Activated T-cell treated with anti-CD3 and anti-CD28 coated beads for 4 hours (primary cell): Measurements from ENCODE around the gene UGT1A3.

Source experiments
- DNase-seq: peaks from one replicate; pipeline ENCODE4 v3.0.0-alpha.2; 2020

The UGT1A3 gene

DNA sequence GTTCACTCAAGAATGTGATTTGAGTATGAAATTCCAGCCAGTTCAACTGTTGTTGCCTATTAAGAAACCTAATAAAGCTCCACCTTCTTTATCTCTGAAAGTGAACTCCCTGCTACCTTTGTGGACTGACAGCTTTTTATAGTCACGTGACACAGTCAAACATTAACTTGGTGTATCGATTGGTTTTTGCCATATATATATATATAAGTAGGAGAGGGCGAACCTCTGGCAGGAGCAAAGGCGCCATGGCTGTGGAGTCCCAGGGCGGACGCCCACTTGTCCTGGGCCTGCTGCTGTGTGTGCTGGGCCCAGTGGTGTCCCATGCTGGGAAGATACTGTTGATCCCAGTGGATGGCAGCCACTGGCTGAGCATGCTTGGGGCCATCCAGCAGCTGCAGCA, 31.2 kb downstream of the UGT1A3 start, which contains the start of gene UGT1A1:
TSS of gene UGT1A1 (plus strand) at position 228 of the 400 bp plus-strand sequence. CDS start at position 246, 18 bp downstream.
- DNase-seq: no peak

DNA sequence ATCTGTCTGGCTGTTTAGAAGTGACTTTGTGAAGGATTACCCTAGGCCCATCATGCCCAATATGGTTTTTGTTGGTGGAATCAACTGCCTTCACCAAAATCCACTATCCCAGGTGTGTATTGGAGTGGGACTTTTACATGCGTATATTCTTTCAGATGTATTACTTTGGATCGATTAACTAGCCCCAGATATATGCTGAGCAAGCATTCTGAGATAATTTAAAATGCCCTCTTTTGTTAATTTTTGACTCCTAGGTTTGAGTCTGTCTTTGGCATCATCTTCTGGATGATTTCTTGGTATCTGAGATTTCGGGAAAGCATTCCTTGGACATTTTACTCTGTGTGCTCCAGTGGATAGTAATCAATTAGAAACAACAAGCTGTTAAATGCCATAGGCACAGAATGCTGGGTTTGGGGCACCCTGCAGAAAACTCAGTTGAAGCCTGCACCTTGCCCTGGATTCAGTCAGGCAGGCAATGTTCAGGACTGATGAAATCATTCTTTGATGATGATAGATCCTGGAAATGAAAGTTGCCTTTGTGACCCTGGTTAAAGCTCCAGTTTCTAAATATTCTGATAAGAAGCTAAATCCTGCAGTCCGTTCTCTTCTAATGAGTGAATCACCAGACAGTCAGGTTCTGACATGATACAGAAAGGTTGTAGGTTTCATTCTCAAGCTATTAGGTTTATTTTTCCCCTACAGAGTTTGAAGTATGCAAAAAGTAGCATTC, 32.4 kb downstream of the UGT1A3 start:
- DNase-seq: no peak

DNA sequence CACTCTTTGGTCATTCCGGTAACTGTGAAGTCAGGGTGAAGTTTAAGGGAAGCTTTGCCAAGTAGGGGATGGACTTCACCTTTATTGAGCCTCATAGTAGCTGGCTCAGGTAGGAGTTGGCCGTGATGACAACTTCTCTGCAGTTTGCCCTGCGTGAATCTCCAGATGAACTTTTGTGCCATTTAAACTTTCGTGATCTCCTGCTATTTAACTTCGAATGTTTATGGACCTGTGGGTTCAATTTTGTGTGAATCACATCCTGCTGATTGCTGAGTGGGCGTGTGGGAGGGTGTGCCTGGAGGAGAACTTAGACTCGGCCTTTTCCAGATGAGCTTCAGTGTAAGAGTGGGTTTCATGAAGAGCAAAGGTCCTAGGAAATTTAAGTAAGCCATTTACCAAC, 35.4 kb downstream of the UGT1A3 start:
- no peak for DNase-seq

- no peak for DNase-seq
These were observed 35.9 kb downstream of the UGT1A3 start for GRCh38 chr2:233764761-233765160.

DNA sequence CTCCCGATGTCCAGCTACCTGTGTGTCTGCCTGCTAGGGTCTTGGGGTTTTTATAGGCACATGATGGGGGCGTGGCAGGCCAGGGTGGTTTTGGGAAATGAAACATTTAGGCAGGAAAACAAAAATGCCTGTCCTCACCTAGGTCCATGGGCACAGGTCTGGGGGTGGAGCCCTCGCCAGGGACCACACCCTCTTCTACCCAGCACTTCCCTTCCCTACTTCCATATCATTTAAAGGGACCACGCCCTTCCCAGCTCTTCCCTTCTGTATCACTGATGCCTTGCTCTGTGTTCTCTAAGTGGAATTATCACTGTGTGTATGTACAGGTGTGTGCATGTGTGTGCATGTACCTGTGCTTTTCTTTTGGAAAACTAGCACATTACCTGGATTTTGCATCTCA, 37.6 kb downstream of the UGT1A3 start:
- DNase-seq: no peak

DNA sequence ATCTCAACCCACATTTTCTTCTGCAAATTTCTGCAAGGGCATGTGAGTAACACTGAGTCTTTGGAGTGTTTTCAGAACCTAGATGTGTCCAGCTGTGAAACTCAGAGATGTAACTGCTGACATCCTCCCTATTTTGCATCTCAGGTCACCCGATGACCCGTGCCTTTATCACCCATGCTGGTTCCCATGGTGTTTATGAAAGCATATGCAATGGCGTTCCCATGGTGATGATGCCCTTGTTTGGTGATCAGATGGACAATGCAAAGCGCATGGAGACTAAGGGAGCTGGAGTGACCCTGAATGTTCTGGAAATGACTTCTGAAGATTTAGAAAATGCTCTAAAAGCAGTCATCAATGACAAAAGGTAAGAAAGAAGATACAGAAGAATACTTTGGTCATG, 39.2 kb downstream of the UGT1A3 start:
- DNase-seq: no peak

- DNase-seq: no peak
These were observed 40.4 kb downstream of the UGT1A3 start for GRCh38 chr2:233769260-233769659.

DNA sequence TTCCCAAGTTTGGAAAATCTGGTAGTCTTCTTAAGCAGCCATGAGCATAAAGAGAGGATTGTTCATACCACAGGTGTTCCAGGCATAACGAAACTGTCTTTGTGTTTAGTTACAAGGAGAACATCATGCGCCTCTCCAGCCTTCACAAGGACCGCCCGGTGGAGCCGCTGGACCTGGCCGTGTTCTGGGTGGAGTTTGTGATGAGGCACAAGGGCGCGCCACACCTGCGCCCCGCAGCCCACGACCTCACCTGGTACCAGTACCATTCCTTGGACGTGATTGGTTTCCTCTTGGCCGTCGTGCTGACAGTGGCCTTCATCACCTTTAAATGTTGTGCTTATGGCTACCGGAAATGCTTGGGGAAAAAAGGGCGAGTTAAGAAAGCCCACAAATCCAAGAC, 43.3 kb downstream of the UGT1A3 start:
- no peak for DNase-seq

DNA sequence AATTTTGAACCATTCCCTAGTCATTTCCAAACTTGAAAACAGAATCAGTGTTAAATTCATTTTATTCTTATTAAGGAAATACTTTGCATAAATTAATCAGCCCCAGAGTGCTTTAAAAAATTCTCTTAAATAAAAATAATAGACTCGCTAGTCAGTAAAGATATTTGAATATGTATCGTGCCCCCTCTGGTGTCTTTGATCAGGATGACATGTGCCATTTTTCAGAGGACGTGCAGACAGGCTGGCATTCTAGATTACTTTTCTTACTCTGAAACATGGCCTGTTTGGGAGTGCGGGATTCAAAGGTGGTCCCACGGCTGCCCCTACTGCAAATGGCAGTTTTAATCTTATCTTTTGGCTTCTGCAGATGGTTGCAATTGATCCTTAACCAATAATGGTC, 43.7 kb downstream of the UGT1A3 start:
- DNase-seq: no peak

GRCh38 chr2:233773854-233774253, 45.0 kb downstream of the UGT1A3 start:
- DNase-seq: no peak

DNA sequence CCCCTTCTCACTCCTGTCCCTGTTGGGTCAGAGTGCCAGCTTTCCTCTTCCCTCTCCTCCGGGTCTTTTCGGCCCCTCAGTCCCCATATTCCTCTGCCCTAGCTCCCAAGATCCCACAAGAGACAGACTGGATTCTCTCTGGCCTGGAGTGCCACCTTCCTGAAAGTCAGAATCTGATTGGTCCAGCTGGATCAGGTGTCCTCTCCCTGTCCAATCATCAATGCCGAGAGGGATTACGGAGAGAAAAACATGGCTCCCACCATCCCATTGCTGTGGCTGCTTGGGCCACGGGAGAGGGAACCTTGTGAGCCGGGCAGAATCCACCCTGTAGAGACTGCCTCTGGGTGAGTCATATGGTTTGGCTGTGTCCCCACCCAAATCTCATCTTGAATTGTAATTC, 46.6 kb downstream of the UGT1A3 start:
- no peak for DNase-seq

- DNase-seq: no peak
These were observed 49.2 kb downstream of the UGT1A3 start, which contains the start of gene MROH2A for GRCh38 chr2:233778030-233778429. Gene MROH2A (plus strand): TSS chr2:233778330. CDS start chr2:233779359, 1,029 bp downstream.

GRCh38 chr2:233779722-233780121, 50.9 kb downstream of the UGT1A3 start:
- no peak for DNase-seq

DNA sequence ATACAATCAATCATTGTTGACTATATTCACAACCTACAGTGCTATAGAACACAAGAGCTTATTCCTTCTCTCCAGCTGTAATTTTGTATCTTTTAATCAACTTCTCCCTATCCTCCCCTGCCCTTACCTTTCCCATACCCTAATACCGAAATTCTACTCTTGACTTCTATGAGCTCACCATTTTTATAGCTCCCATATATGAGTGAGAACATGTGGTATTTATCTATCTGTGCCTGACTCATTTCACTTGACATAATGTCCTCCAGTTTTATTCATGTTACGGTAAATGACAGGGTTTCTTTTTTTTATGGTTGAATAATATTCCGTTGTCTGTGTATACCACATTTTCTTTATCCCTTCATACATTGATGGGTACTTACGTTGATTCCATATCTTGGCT, 51.9 kb downstream of the UGT1A3 start:
- no peak for DNase-seq

DNA sequence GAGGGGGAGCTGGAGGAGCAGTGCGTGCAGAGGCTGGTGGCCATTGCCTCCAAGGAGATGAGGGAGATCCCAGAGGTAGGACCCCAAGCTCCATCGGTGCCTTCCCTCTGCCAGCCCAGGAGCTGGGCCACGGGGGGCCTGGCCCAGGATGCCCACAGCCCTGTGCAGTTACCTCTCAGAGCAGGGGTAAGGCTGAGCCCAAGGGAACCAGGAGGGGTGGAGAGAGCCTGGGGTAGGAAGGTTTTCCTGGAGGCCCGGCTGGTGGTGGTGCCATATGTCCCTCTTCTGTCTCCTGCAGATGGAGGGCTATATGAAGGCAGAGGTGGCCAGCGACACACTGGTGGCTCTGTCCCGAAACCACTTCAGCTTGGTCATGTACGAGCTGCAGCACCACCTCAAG, 60.7 kb downstream of the UGT1A3 start:
- no peak for DNase-seq

- DNase-seq: no peak
These were observed 62.5 kb downstream of the UGT1A3 start for GRCh38 chr2:233791151-233791882.

DNA sequence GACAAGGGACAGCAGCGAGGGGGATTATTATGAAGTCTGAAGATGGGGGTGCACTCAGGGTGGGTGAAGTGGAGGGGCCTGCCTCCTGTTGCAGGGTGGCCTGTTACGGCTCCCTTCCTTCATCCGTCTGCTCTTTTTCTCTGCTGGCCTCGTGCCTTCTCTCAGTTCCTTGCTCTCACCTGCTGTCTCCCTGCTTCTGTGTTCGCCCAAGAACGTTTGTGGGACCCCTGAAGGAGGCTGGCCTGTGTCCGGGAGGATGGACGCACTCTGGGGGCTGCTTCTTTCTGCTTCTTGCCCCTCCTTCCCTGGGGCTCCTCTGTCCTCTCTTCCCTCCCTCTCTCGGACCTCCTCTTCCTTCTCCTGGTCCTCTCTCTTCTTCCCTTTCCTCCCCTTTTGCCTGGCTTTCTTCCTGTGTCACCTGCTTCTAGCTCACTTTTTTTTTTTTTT, 63.1 kb downstream of the UGT1A3 start:
- DNase-seq: no peak

DNA sequence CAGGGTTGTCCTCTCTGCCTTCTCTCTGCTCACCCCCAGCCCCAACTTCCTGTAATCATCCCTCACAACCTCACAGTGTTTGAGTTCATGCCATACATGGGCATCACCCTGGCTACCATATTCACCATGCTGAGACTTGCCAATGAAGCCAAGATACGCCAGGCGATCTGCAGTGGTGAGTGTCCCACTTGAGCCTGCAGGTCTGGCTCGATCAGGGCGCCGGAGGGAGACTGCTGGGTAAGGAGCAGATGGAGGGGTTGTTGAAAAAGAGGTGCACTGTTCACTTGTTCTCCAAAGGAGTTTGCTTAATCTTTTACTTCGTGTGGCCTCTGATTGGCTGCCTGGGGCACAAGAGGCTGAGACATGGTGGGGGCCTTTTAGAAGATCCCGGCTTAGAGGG, 63.9 kb downstream of the UGT1A3 start:
- DNase-seq: no peak

- DNase-seq: no peak
These were observed 64.8 kb downstream of the UGT1A3 start for GRCh38 chr2:233793465-233794127.

DNA sequence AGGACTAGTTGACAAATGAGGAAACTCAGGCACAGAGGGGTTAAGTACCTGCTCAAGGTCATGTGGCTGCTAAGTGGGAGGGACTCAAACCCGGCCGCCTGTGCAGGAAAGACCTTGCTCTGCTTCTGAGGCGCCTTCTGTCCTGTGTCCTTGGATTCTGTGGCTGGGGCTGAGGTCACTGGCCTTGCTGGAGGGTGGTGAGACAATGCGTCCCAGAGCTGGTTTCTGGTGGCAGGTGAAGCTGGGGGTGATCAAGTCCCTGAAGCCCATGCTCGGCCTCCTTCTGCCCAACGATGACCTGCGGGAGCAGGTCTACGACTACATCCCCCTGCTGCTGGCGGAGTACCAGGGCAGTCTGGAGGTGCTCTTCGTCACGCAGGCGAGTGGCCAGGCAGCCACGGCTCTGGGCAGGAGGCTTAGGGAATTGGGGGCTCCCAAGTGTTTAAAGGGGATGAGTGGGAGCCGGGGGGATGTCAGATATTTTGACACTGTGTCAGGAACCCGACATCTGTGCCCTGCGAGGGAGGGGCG, 65.4 kb downstream of the UGT1A3 start:
- no peak for DNase-seq

- DNase-seq: no peak
These were observed 66.9 kb downstream of the UGT1A3 start for GRCh38 chr2:233795735-233796171.

GRCh38 chr2:233796254-233796653, 67.4 kb downstream of the UGT1A3 start:
- no peak for DNase-seq

DNA sequence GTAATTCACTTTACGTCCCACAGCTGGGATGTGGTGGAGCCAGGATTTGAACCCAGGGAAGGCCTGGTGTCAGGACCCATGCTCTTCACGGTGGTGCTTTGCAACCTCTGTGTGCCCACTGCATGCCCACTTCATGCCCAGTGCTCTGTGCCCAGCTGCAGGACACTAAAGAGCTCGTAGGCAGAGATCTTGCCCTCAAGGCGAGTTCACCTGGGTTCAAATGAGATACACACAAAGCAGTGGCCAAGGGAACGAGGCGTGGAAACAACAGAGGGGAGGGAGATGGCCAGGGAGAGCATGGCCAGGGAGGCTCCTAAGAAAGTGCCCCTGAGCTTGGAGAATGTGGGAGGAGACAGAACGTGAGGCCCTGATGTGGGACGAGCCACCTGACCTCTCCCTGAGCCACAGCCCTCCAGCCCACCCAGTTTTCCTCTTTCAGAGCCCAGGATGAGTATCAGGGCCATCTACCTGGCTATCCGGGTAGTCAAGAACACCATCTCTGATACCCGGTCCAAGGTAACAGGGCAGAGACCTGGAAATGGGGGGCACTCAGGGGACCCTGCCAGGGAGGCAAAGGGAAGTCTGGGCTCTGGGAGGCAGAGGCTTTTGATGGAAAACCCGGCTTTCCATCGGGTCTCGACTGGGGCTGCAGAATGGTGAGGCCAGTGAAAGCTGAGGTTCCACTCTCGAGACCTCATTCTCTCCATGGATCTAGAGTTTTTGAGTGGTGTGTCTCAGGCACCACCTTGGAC, 69.7 kb downstream of the UGT1A3 start:
- no peak for DNase-seq
